Aorta (tissue), 5 donors: Measurements from ENCODE around the gene MACROD2. TPM values are rescaled to one million over a fixed set of nuclear protein-coding genes. Genes with fewer than 3 reads are reported as not detected.

ENCODE experiments used
- ATAC-seq: fragments of 200-7000 bp; cut with Tn5 transposase; one replicate; pipeline ENCODE4 v1.9.1; 2022; ENCODE audit warnings: moderate library complexity; ENCODE audit not compliant: low FRiP score
- DNase-seq, 2 donors: peaks; one replicate each; pipeline ENCODE4 v3.0.0-alpha.2; 2020
- H3K27ac ChIP-seq, 2 donors: one replicate each; pipeline ENCODE4 v1.5.1; 2013; ENCODE audit warnings: low read length in 2 of 2, mild to moderate bottlenecking in 2 of 2, moderate library complexity in 2 of 2, control low read depth in 1 of 2, inconsistent platforms in 1 of 2, low read depth in 1 of 2
- H3K27me3 ChIP-seq, 2 donors: one replicate each; pipeline ENCODE4 v1.6.1; 2013; ENCODE audit warnings: control low read depth in 1 of 2, low read length in 1 of 2, mild to moderate bottlenecking in 1 of 2, moderate library complexity in 1 of 2; ENCODE audit not compliant: insufficient read depth in 2 of 2, control insufficient read depth in 1 of 2
- H3K36me3 ChIP-seq, 2 donors: one replicate each; pipeline ENCODE4 v1.6.1; 2013; ENCODE audit warnings: control low read depth in 1 of 2, low read length in 1 of 2, mild to moderate bottlenecking in 1 of 2; ENCODE audit not compliant: insufficient read depth in 2 of 2, control insufficient read depth in 1 of 2
- H3K4me1 ChIP-seq, 2 donors: one replicate each; pipeline ENCODE4 v1.6.1; 2013; ENCODE audit warnings: low read length in 2 of 2, control low read depth in 1 of 2, mild to moderate bottlenecking in 1 of 2, moderate library complexity in 1 of 2; ENCODE audit not compliant: insufficient read depth in 2 of 2, control insufficient read depth in 1 of 2
- H3K4me3 ChIP-seq, 2 donors: one replicate each; pipeline ENCODE4 v1.5.1; 2013; ENCODE audit warnings: low read length in 2 of 2, control low read depth in 1 of 2, mild to moderate bottlenecking in 1 of 2
- H3K9me3 ChIP-seq: one replicate; pipeline ENCODE4 v1.6.1; 2013; ENCODE audit warnings: mild to moderate bottlenecking, low read length; ENCODE audit not compliant: control insufficient read depth
- WGBS, 2 donors: extraction: QIAGEN DNeasy Blood & Tissue Kit; methylation state at CpG; one replicate each; pipeline ENCODE4 v1.1.7; 2013; 5-methylcytosine and 5-hydroxymethylcytosine counted together
- intact Hi-C, 2 donors: fragments of 100-400 bp; cut with DNase I; formaldehyde crosslinking; loops; one replicate each; pipeline versions ENCODE4 v1.14.2 to v1.15.0; 2022
- polyA plus RNA-seq, 2 donors: library from polyadenylated mRNA; stranded (reverse); fragments of 200-250 nt; gene quantifications; one replicate each; pipeline ENCODE4 v1.2.3, GENCODE V29; 2013
- total RNA-seq, 2 donors: library from RNA; stranded (reverse); fragmentation: NEBNext Ultra II Directional; extraction: Animal tissue kit (Norgen Biotek cat#: 25700); gene quantifications; one replicate each; pipeline ENCODE4 v1.2.1, GENCODE V29; 2021
- donor health status: healthy with polysubstance abuse.
- donor health status: Bipolar disorder and iron deficiency.
- donor health status: DM: no; HTN: no; CAD: no.
- donor health status: DM: no; HTN: no; CAD: no.
- donor health status: DM: yes; HTN: yes; CAD: no.

The MACROD2 gene
- total and polyA plus RNA-seq, 4 donors, result 0.90 to 11.2 (median 4.8) TPM

DNA sequence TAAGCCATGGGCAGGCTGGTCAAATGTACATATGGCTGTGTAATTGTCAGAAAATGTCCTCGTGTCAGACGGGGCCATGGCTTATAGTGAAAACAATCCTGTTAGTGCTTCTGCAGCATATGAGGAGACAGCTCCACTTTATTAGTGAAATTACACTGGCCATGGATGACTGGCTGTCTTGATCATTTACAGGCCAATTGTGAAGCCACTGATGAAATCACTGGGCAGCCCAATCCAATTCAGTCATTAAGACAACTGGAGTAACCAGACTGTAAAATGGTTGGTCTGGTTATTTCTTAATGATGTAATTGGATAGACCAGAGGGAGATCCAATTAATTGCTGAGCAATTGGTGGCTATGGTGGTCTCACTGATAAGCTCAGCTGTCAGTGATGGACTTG lies 1828.4 kb downstream of the MACROD2 start:
- no peaks in the 10 kb centered on the region for H3K4me1 ChIP-seq
- no peak overlapping the region for H3K27ac ChIP-seq
- no peaks in the 10 kb centered on the region for H3K27me3 ChIP-seq
- no peak for DNase-seq
- 55 to 81% methylated on average over 2 of the region's 2 CpGs for WGBS, 2 donors
- no peaks in the 10 kb centered on the region for H3K36me3 ChIP-seq
- H3K4me3 ChIP-seq, result no peak overlapping the region
- peaks cover 1% of the 10 kb centered on the region for H3K9me3 ChIP-seq
- no peak for ATAC-seq
- intact Hi-C loops, result no loop called here

DNA sequence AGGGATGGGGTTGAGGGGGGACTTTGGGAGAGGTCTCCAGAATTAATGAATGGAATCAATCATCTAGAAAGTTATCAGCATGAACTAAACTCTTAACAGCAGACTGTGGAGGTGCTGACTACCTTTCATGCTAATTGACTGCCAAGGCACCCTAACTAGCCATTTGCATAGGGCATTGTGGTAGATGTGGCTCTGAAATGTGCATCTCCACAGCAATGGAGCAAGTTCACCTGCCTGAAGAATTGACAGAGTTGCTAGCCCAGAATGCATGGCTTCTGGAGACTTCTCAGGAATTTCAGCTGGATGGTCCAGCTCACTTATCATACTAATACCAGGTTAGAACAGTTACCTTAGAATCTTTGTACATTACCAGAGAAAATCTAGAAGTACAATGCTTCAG lies 1832.3 kb downstream of the MACROD2 start:
- ATAC-seq, result no peak
- no peak for DNase-seq
- no peak overlapping the region for H3K27ac ChIP-seq
- H3K36me3 ChIP-seq, result no peaks in the 10 kb centered on the region
- H3K9me3 ChIP-seq, result peaks cover 1% of the 10 kb centered on the region
- no peaks in the 10 kb centered on the region for H3K27me3 ChIP-seq
- H3K4me3 ChIP-seq, result no peak overlapping the region
- H3K4me1 ChIP-seq, result no peaks in the 10 kb centered on the region
- intact Hi-C loops, result no loop called here

DNA sequence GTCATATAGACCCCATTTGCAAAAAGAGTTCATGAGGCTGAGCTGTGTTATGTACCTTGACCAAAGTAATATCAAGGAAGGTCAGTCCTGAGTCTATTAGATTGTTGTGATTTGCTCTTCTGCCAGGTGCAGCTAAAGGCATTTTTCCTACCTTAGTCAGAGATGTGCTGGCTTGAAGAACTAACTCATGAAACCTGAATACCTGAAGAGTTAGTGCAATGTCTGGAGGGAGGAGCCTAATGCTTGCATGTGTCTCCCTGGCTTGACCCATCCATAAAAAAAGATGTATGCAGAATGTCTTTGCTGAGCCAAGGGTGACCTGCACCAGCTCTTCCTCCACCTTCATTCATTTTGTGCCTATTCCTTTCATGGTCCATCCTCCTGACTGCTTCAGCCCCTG lies 1835.9 kb downstream of the MACROD2 start:
- Histone ChIP-seq H3K9me3 (no peaks in the 10 kb centered on the region), H3K36me3 (no peaks in the 10 kb centered on the region), H3K4me1 (no peaks in the 10 kb centered on the region), H3K27me3 (no peaks in the 10 kb centered on the region), H3K4me3 (no peak overlapping the region), H3K27ac (no peak overlapping the region)
- intact Hi-C loops, result no loop called here
- no peak for DNase-seq
- ATAC-seq, result no peak

DNA sequence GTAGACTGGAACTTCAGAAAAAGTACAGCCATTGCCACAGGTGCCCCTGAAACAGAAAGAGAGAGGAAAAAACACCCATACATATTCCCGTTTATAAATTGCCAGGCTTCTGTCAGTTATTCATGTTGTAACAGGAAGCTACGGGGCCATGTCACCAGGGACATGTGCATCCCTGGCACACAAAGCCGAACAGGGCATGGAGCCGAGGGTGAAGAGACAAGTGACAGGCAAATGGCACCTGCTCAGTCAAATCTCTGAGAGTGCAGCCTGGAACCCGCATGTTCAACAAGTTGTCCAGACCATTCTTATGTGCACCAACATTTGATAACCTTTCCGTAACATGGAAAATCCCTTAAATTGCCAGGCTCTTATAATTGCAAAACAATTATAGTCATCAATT lies 1837.2 kb downstream of the MACROD2 start:
- no peak overlapping the region for H3K4me3 ChIP-seq
- no peak for ATAC-seq
- H3K36me3 ChIP-seq, result no peaks in the 10 kb centered on the region
- H3K4me1 ChIP-seq, result no peaks in the 10 kb centered on the region
- no peak for DNase-seq
- H3K27ac ChIP-seq, result no peak overlapping the region
- WGBS, 2 donors, result 86% methylated on average over 6 of the region's 6 CpGs
- no peaks in the 10 kb centered on the region for H3K27me3 ChIP-seq
- no peaks in the 10 kb centered on the region for H3K9me3 ChIP-seq
- intact Hi-C loops, result no loop called here

DNA sequence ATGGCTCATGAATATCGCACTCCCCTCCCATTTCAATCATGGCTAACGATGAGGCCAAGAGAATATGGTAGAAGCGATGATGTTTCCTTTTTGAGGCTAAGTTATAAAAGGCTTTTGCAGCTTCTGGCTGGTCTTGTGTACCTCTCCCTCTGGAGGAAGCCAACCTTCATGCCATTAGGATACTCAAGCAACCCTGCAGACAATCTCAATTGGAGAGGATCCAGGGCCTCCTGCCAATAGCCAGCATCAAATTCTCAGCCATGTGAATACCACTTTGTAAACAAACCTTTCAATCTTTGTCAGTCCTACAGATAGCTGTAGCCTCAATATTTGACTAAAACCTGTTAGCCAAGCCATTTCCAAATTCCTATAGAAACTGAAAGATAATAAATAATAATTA lies 1839.5 kb downstream of the MACROD2 start:
- 93 to 98% methylated on average over 3 of the region's 3 CpGs for WGBS, 2 donors
- no peak for ATAC-seq
- no peaks in the 10 kb centered on the region for H3K9me3 ChIP-seq
- no peak overlapping the region for H3K27ac ChIP-seq
- no peaks in the 10 kb centered on the region for H3K36me3 ChIP-seq
- H3K4me3 ChIP-seq, result no peak overlapping the region
- H3K4me1 ChIP-seq, result no peaks in the 10 kb centered on the region
- intact Hi-C loops, result no loop called here
- no peaks in the 10 kb centered on the region for H3K27me3 ChIP-seq
- DNase-seq, result no peak

DNA sequence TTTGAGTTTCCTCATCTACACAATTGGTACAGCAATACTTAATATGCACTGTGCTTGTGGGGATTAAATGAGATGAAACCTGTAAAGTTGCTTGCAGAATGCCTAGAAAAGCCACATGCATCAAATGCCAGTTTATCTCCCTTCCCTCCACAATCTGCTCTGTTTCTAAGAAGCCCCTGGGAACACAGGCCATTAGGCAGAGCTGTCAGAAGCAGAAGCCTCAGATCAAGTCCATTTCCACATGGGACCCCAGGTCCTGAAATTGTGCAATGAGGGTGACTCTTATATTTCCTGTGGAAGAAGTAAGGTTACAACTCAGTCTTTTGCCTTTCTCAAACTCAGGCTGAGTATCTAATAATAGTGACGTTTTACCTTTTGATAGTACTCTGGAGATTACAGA lies 1840.5 kb downstream of the MACROD2 start:
- intact Hi-C loops, result no loop called here
- WGBS, 2 donors, result 64 to 66% methylated on average over 1 of the region's 1 CpG
- Histone ChIP-seq H3K9me3 (no peaks in the 10 kb centered on the region), H3K4me3 (no peak overlapping the region), H3K36me3 (no peaks in the 10 kb centered on the region), H3K27ac (no peak overlapping the region), H3K27me3 (no peaks in the 10 kb centered on the region), H3K4me1 (no peaks in the 10 kb centered on the region)
- no peak for ATAC-seq
- no peak for DNase-seq

DNA sequence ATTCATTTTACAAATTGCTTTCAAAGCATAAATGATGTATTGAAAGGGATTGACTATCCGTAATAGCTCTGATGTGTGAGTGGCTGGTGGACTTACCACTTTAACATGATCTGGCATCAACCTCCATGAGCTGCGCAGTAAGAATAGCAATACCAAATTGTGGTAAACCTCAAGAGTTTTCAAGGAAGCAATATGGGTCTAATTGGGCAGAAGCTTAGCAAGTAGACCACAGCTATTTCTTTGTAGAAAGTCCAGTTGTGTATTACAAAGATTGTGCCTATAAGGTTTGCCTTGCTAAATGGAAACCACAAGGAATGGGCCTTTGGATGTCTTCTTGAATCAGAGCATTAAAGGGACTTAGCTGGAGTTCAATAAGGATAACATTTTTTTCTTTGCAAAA lies 1841.3 kb downstream of the MACROD2 start:
- Histone ChIP-seq H3K27ac (no peak overlapping the region), H3K4me3 (no peak overlapping the region), H3K4me1 (no peaks in the 10 kb centered on the region), H3K27me3 (no peaks in the 10 kb centered on the region), H3K9me3 (no peaks in the 10 kb centered on the region), H3K36me3 (no peaks in the 10 kb centered on the region)
- DNase-seq (no peak), ATAC-seq (no peak)
- intact Hi-C loops, result no loop called here
- 94 to 95% methylated on average over 2 of the region's 2 CpGs for WGBS, 2 donors

DNA sequence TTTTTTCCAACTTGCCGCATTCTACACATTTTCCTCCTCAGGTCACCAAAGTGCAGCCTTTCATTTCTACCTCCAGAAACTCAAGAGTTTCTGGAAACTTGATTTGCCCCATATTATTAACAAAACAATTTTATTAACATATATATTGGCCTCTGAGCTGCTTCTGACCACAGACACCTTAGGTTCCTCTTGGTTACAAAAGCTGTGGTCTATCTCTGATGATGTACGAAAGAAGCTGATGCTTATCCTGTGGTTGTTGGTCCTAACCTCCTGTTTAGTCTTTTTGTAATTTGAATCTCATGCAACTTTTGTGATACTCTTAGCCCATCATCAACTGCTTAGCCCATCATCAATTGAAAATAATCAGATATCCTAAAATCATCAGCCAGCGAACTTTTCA lies 1842.2 kb downstream of the MACROD2 start:
- no peaks in the 10 kb centered on the region for H3K9me3 ChIP-seq
- H3K27me3 ChIP-seq, result no peaks in the 10 kb centered on the region
- intact Hi-C loops, result no loop called here
- H3K27ac ChIP-seq, result no peak overlapping the region
- no peaks in the 10 kb centered on the region for H3K36me3 ChIP-seq
- DNase-seq, result no peak
- H3K4me3 ChIP-seq, result no peak overlapping the region
- no peak for ATAC-seq
- no peaks in the 10 kb centered on the region for H3K4me1 ChIP-seq
- WGBS, 2 donors, result 95 to 96% methylated on average over 3 of the region's 3 CpGs

DNA sequence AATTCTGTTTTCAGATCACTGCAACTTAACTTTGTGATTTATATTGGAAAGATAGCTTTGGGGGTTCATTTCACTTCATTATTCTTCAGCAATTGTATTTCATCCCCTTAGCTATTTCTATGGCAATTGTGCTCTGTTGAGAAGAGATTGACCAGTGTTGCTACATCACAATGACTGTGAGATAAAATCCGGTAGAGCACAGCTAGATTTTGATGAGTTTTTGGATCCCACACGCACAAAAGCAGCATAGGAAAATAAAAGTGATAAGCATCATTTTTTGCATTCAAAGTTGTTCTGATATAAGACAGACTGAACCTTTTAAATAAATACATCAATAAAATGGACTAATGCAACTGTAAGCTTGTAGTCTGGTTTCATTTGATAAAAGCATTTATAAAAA lies 1843.2 kb downstream of the MACROD2 start:
- Histone ChIP-seq H3K9me3 (no peaks in the 10 kb centered on the region), H3K27ac (no peak overlapping the region), H3K36me3 (no peaks in the 10 kb centered on the region), H3K4me3 (no peak overlapping the region), H3K27me3 (no peaks in the 10 kb centered on the region), H3K4me1 (no peaks in the 10 kb centered on the region)
- intact Hi-C loops, result no loop called here
- WGBS, 2 donors, result 84 to 86% methylated on average over 2 of the region's 2 CpGs
- no peak for DNase-seq
- ATAC-seq, result no peak
